Parathyroid adenoma (tissue), 2 donors: ENCODE measurements around the gene SLC22A23.
"Not testable (repeated sequence)": the region's sequence is repeated elsewhere in the genome, so short reads cannot be mapped to it uniquely, and the experiment has no call there.

Experiments
- H2AFZ ChIP-seq: fragments of 300-600 bp; sonication (generic); one replicate; pipeline ENCODE4 v1.7.0; 2017; ENCODE audit warnings: antibody characterized with exemption, mild to moderate bottlenecking
- H3K27ac ChIP-seq: fragments of 300-600 bp; sonication (generic); one replicate; pipeline ENCODE4 v1.7.0; 2017
- H3K27me3 ChIP-seq: fragments of 300-600 bp; sonication (generic); one replicate; pipeline ENCODE4 v1.7.0; 2017; ENCODE audit warnings: low read length; ENCODE audit not compliant: control insufficient read depth, insufficient read depth
- H3K36me3 ChIP-seq: fragments of 300-600 bp; sonication (generic); one replicate; pipeline ENCODE4 v1.7.0; 2017; ENCODE audit warnings: low read length; ENCODE audit not compliant: control insufficient read depth, insufficient read depth
- H3K4me1 ChIP-seq: fragments of 300-600 bp; sonication (generic); one replicate; pipeline ENCODE4 v1.7.0; 2017; ENCODE audit warnings: control low read depth
- H3K4me2 ChIP-seq: fragments of 300-600 bp; sonication (generic); one replicate; pipeline ENCODE4 v1.7.0; 2017; ENCODE audit warnings: low read length
- H3K4me3 ChIP-seq: fragments of 300-600 bp; sonication (generic); one replicate; pipeline ENCODE4 v1.7.0; 2017; ENCODE audit warnings: low read depth, low read length
- H3K79me2 ChIP-seq: fragments of 300-600 bp; sonication (generic); one replicate; pipeline ENCODE4 v1.7.0; 2017; ENCODE audit warnings: control low read depth
- H3K9ac ChIP-seq: fragments of 300-600 bp; sonication (generic); one replicate; pipeline ENCODE4 v1.7.0; 2017; ENCODE audit warnings: mild to moderate bottlenecking
- H3K9me3 ChIP-seq: fragments of 300-600 bp; sonication (generic); one replicate; pipeline ENCODE4 v1.7.0; 2017; ENCODE audit warnings: low read length; ENCODE audit not compliant: control insufficient read depth
- CTCF ChIP-seq: fragments of 300-600 bp; sonication (generic); IDR thresholded peaks from one replicate; pipeline ENCODE4 v1.7.0; 2017; ENCODE audit warnings: antibody characterized with exemption, mild to moderate bottlenecking
- donor health status: primary hyperparathyroidism.

SLC22A23 gene

GRCh38 chr6:3242768-3243167, 214.1 kb downstream of the SLC22A23 start:
- H2AFZ ChIP-seq = no peak overlapping the region
- H3K4me2 ChIP-seq = no peak overlapping the region
- no peak for TF ChIP-seq CTCF
- H3K27me3 ChIP-seq = no peaks in the 10 kb centered on the region
- no peaks in the 10 kb centered on the region for H3K36me3 ChIP-seq
- no peak overlapping the region for H3K27ac ChIP-seq
- H3K9ac ChIP-seq = no peak overlapping the region
- H3K9me3 ChIP-seq = no peaks in the 10 kb centered on the region
- no peak overlapping the region for H3K4me3 ChIP-seq
- no peaks in the 10 kb centered on the region for H3K79me2 ChIP-seq
- no peaks in the 10 kb centered on the region for H3K4me1 ChIP-seq

DNA sequence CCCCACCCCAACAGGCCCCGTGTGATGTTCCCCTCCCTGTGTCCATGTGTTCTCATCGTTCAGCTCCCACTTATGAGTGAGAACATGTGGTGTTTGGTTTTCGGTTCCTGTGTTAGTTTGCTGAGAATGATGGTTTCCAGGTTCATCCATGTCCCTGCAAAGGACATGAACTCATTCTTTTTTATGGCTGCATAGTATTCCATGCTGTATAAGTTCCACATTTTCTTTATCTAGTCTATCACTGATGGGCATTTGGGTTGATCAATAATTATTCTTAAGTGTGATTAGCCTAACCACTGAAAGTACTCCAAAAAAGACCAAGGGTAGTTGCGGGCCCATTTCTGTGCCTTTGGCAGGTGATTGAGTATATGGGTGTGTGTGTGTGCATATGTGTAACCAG, 215.1 kb downstream of the SLC22A23 start:
- H3K79me2 ChIP-seq, H3K4me2 ChIP-seq, H2AFZ ChIP-seq, H3K27me3 ChIP-seq, H3K4me3 ChIP-seq, H3K9ac ChIP-seq, H3K27ac ChIP-seq, H3K36me3 ChIP-seq, H3K4me1 ChIP-seq, H3K9me3 ChIP-seq: not testable (repeated sequence)

DNA sequence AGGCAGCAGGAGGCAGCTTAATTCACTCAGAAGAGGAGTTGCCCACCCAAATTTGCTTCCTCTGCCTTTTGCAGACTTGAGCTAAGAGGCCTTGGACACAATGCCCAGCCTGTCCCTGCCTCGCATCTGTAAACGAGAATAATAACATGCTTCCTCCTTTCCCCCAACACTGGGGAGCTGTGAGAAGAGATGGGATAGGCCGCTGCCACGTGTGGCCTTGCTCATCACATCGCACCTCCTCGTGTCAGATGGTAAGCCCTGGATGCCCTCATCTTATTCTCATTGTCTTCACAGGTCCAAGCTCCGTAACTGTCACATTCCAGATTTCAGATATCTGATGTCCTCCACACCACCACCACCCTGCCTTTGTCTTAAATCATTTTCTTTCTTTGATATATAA, 216.3 kb downstream of the SLC22A23 start:
- H3K9me3 ChIP-seq = no peaks in the 10 kb centered on the region
- H3K27ac ChIP-seq = no peak overlapping the region
- H3K9ac ChIP-seq = no peak overlapping the region
- no peak overlapping the region for H2AFZ ChIP-seq
- no peaks in the 10 kb centered on the region for H3K27me3 ChIP-seq
- TF ChIP-seq CTCF = no peak
- no peak overlapping the region for H3K4me2 ChIP-seq
- H3K36me3 ChIP-seq = no peaks in the 10 kb centered on the region
- H3K4me1 ChIP-seq = no peaks in the 10 kb centered on the region
- H3K4me3 ChIP-seq = no peak overlapping the region
- H3K79me2 ChIP-seq = no peaks in the 10 kb centered on the region

DNA sequence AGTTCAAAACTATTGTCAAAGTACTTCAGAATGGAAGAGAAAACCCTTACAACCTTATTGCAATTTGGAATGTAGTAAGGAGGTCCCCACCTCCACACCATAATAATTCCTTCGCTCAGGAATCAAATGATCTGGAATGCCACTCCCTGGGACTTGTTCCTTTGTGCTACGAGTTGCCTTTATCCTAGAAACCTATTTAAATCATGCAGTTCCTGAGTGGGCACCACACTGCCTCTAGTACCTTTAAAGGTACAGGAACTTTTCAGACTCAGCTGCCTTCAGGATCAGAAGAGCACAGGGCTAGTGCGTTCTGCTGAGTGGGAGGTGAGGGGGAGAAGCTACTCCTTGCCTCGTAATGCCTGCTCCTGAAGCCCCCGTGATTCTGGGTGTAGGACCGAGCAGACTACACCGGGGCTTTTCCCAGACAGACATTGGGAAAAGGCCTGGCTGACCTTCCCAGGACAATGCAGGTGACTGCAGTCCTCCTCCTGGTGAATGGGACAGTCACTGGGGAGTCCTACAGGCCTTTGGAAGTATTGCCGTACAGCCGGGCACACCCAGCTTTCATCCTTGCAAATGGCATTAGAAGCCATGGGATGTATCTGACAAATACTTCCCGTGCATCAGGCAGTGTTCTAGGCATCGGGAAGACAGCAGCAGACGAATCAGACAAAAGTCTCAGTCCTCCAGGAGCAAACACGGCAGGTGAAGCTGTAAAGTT, 217.6 kb downstream of the SLC22A23 start:
- H2AFZ ChIP-seq = no peak overlapping the region
- H3K36me3 ChIP-seq = no peaks in the 10 kb centered on the region
- H3K79me2 ChIP-seq = no peaks in the 10 kb centered on the region
- no peaks in the 10 kb centered on the region for H3K9me3 ChIP-seq
- no peaks in the 10 kb centered on the region for H3K27me3 ChIP-seq
- no peak overlapping the region for H3K4me3 ChIP-seq
- H3K4me2 ChIP-seq = no peak overlapping the region
- H3K9ac ChIP-seq = no peak overlapping the region
- TF ChIP-seq CTCF = no peak
- no peaks in the 10 kb centered on the region for H3K4me1 ChIP-seq
- H3K27ac ChIP-seq = no peak overlapping the region

- H3K4me2 ChIP-seq = no peak overlapping the region
- no peaks in the 10 kb centered on the region for H3K79me2 ChIP-seq
- no peak overlapping the region for H2AFZ ChIP-seq
- no peak overlapping the region for H3K4me3 ChIP-seq
- TF ChIP-seq CTCF = no peak
- no peaks in the 10 kb centered on the region for H3K9me3 ChIP-seq
- H3K27ac ChIP-seq = no peak overlapping the region
- H3K4me1 ChIP-seq = no peaks in the 10 kb centered on the region
- no peak overlapping the region for H3K9ac ChIP-seq
- H3K36me3 ChIP-seq = no peaks in the 10 kb centered on the region
- H3K27me3 ChIP-seq = no peaks in the 10 kb centered on the region
These were observed 218.8 kb downstream of the SLC22A23 start for GRCh38 chr6:3237761-3238662.
